VCaP (cell line): ENCODE measurements around the gene VBP1.

Source experiments
- H3K27ac ChIP-seq: fragments of 450-650 bp; 2 replicates; pipeline ENCODE4 v1.5.1; 2017
- CTCF ChIP-seq: fragments of 450-650 bp; conservative IDR thresholded peaks from 2 replicates; pipeline ENCODE4 v1.5.1; 2017; ENCODE audit warnings: mild to moderate bottlenecking, moderate library complexity

VBP1 gene

GRCh38 chrX:155242300-155242699, 26.0 kb downstream of the VBP1 start:
- no peak overlapping the region for H3K27ac ChIP-seq
- no peak for TF ChIP-seq CTCF

GRCh38 chrX:155246748-155247147, 30.5 kb downstream of the VBP1 start:
- no peak overlapping the region for H3K27ac ChIP-seq
- no peak for TF ChIP-seq CTCF

- no peak for TF ChIP-seq CTCF
Measured at GRCh38 chrX:155247497-155247896, 31.2 kb downstream of the VBP1 start.

GRCh38 chrX:155251391-155251790, 35.1 kb downstream of the VBP1 start:
- TF ChIP-seq CTCF, result no peak
- H3K27ac ChIP-seq, result no peak overlapping the region

More at GRCh38 chrX:155247497-155247896, 31.2 kb downstream of the VBP1 start:
- H3K27ac ChIP-seq, result no peak overlapping the region

GRCh38 chrX:155259752-155260151, 43.5 kb downstream of the VBP1 start:
- no peak overlapping the region for H3K27ac ChIP-seq
- TF ChIP-seq CTCF, result no peak

- H3K27ac ChIP-seq, result peak overlapping the region; percentile 70; the same call in 1 of the 2 replicates
- no peak for TF ChIP-seq CTCF
Measured at GRCh38 chrX:155262970-155263754, 46.9 kb downstream of the VBP1 start.

- peak; percentile 29; the same call in 1 of the 2 replicates for TF ChIP-seq CTCF
- H3K27ac ChIP-seq, result peak within 1 kb of the TSS; percentile 70
Measured at GRCh38 chrX:155263854-155264628, 47.8 kb downstream of the VBP1 start, which contains the start of gene RAB39B. TSS of gene RAB39B (minus strand) at chrX:155264491. CDS start at chrX:155264288, 203 bp downstream.
